H1 (cell line): ENCODE results near the gene DCP1B. TPM values are rescaled to one million over a fixed set of nuclear protein-coding genes. Genes with fewer than 3 reads are reported as not detected.

Source experiments
- E2F6 ChIP-seq: IDR thresholded peaks from 2 replicates; pipeline ENCODE4 v1.6.1; 2012; ENCODE audit warnings: inconsistent platforms
- GTF2F1 ChIP-seq: IDR thresholded peaks from 2 replicates; pipeline ENCODE4 v1.6.1; 2012; ENCODE audit warnings: low read depth, low read length, improper control_type of control experiment, borderline replicate concordance
- SAP30 ChIP-seq: fragments of 300-600 bp; sonication (generic); IDR thresholded peaks from 2 replicates; pipeline ENCODE4 v1.7.1; 2012; ENCODE audit warnings: low read length, moderate library complexity, mild to moderate bottlenecking, inconsistent platforms; ENCODE audit not compliant: insufficient read depth, insufficient replicate concordance
- SIX5 ChIP-seq: IDR thresholded peaks from 2 replicates; pipeline ENCODE4 v1.6.1; 2011; ENCODE audit warnings: mild to moderate bottlenecking, low read depth, low read length
- SP2 ChIP-seq: IDR thresholded peaks from 2 replicates; pipeline ENCODE4 v1.6.1; 2012; ENCODE audit warnings: mild to moderate bottlenecking, low read length, inconsistent platforms
- TEAD4 ChIP-seq: IDR thresholded peaks from 2 replicates; pipeline ENCODE4 v1.6.1; 2012; ENCODE audit warnings: low read depth, low read length, inconsistent platforms, mixed read lengths
- polyA plus RNA-seq, 7 experiments: library from polyadenylated mRNA; depleted of rRNA in 3 of 7; stranded (reverse) in 5 of 7; unstranded in 2 of 7; fragments of >200 nt in 5 of 7; fragments of 200-250 nt in 2 of 7; gene quantifications; 1 replicate in 5 of 7; 2 replicates in 1 of 7; 4 replicates in 1 of 7; pipeline versions ENCODE4 v1.2.1 to v1.2.3, GENCODE V29; 2011 to 2013; ENCODE audit warnings: missing spikeins in 2 of 7, mixed read lengths in 2 of 7
- total RNA-seq: library from RNA; stranded (reverse); fragmentation: NEBNext Ultra II Directional; extraction: Animal tissue kit (Norgen Biotek cat#: 25700); gene quantifications from 2 replicates; pipeline ENCODE4 v1.2.1, GENCODE V29; 2021
- TF ChIP-seq, protein P1 (sequence below): fragments of 300-600 bp; sonication (generic); IDR thresholded peaks from 2 replicates; pipeline ENCODE4 v1.7.1; 2012; ENCODE audit warnings: low read length, moderate library complexity, mild to moderate bottlenecking, inconsistent platforms; ENCODE audit not compliant: insufficient replicate concordance

DCP1B gene
- total and polyA plus RNA-seq, 2 of the 8 experiments (the other 6 are each of a cell fraction or from before 2014, with no cell fraction given): 14.8 to 29.0 TPM

GRCh38 chr12:1933342-1934051, 70.8 kb downstream of the DCP1B start (continued):
- TF ChIP-seq, protein P1, sequence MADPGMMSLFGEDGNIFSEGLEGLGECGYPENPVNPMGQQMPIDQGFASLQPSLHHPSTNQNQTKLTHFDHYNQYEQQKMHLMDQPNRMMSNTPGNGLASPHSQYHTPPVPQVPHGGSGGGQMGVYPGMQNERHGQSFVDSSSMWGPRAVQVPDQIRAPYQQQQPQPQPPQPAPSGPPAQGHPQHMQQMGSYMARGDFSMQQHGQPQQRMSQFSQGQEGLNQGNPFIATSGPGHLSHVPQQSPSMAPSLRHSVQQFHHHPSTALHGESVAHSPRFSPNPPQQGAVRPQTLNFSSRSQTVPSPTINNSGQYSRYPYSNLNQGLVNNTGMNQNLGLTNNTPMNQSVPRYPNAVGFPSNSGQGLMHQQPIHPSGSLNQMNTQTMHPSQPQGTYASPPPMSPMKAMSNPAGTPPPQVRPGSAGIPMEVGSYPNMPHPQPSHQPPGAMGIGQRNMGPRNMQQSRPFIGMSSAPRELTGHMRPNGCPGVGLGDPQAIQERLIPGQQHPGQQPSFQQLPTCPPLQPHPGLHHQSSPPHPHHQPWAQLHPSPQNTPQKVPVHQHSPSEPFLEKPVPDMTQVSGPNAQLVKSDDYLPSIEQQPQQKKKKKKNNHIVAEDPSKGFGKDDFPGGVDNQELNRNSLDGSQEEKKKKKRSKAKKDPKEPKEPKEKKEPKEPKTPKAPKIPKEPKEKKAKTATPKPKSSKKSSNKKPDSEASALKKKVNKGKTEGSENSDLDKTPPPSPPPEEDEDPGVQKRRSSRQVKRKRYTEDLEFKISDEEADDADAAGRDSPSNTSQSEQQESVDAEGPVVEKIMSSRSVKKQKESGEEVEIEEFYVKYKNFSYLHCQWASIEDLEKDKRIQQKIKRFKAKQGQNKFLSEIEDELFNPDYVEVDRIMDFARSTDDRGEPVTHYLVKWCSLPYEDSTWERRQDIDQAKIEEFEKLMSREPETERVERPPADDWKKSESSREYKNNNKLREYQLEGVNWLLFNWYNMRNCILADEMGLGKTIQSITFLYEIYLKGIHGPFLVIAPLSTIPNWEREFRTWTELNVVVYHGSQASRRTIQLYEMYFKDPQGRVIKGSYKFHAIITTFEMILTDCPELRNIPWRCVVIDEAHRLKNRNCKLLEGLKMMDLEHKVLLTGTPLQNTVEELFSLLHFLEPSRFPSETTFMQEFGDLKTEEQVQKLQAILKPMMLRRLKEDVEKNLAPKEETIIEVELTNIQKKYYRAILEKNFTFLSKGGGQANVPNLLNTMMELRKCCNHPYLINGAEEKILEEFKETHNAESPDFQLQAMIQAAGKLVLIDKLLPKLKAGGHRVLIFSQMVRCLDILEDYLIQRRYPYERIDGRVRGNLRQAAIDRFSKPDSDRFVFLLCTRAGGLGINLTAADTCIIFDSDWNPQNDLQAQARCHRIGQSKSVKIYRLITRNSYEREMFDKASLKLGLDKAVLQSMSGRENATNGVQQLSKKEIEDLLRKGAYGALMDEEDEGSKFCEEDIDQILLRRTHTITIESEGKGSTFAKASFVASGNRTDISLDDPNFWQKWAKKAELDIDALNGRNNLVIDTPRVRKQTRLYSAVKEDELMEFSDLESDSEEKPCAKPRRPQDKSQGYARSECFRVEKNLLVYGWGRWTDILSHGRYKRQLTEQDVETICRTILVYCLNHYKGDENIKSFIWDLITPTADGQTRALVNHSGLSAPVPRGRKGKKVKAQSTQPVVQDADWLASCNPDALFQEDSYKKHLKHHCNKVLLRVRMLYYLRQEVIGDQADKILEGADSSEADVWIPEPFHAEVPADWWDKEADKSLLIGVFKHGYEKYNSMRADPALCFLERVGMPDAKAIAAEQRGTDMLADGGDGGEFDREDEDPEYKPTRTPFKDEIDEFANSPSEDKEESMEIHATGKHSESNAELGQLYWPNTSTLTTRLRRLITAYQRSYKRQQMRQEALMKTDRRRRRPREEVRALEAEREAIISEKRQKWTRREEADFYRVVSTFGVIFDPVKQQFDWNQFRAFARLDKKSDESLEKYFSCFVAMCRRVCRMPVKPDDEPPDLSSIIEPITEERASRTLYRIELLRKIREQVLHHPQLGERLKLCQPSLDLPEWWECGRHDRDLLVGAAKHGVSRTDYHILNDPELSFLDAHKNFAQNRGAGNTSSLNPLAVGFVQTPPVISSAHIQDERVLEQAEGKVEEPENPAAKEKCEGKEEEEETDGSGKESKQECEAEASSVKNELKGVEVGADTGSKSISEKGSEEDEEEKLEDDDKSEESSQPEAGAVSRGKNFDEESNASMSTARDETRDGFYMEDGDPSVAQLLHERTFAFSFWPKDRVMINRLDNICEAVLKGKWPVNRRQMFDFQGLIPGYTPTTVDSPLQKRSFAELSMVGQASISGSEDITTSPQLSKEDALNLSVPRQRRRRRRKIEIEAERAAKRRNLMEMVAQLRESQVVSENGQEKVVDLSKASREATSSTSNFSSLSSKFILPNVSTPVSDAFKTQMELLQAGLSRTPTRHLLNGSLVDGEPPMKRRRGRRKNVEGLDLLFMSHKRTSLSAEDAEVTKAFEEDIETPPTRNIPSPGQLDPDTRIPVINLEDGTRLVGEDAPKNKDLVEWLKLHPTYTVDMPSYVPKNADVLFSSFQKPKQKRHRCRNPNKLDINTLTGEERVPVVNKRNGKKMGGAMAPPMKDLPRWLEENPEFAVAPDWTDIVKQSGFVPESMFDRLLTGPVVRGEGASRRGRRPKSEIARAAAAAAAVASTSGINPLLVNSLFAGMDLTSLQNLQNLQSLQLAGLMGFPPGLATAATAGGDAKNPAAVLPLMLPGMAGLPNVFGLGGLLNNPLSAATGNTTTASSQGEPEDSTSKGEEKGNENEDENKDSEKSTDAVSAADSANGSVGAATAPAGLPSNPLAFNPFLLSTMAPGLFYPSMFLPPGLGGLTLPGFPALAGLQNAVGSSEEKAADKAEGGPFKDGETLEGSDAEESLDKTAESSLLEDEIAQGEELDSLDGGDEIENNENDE: no peak
- TF ChIP-seq SP2 (no peak), GTF2F1 (no peak), SAP30 (no peak), TEAD4 (no peak), E2F6 (0 out of 2 replicates have a peak, but pooled peaks have one; percentile 18), SIX5 (no peak)
